HG03558 (cell line): ENCODE data around the gene IMMP2L.

ENCODE experiments used
- ATAC-seq: cut with Tn5 transposase; IDR thresholded peaks from one replicate; pipeline ENCODE4 v1.9.1; 2021; ENCODE audit warnings: moderate number of reproducible peaks; ENCODE audit not compliant: unreplicated experiment; ENCODE audit errors: extremely low read depth

IMMP2L gene

GRCh38 chr7:111137296-111138192 lies 424.7 kb downstream of the IMMP2L start:
- peak; percentile 60 for ATAC-seq

GRCh38 chr7:111132833-111133232 lies 429.5 kb downstream of the IMMP2L start:
- no peak for ATAC-seq

- ATAC-seq: no peak
Observed at GRCh38 chr7:111129435-111129834, 432.9 kb downstream of the IMMP2L start.

DNA sequence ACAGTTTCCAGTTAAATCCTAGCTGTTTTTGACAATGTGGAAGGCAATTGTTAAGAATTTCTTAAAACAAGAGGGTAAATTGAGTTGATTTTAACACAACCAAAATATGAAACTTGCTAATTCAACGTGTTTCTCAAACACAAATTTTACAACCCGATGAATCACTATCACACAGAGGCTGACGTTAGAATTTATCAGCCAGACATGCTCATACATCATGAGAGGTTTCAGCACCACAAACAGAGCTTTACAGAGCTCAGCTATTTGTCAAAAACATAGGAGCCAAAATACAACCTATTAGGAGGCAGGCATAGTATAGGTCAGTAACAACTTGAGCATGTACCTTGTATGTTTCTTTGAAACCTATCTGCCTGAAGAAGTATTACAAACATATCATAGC lies 435.3 kb downstream of the IMMP2L start:
- ATAC-seq: no peak

- no peak for ATAC-seq
Observed at GRCh38 chr7:111115966-111116365, 446.3 kb downstream of the IMMP2L start.

DNA sequence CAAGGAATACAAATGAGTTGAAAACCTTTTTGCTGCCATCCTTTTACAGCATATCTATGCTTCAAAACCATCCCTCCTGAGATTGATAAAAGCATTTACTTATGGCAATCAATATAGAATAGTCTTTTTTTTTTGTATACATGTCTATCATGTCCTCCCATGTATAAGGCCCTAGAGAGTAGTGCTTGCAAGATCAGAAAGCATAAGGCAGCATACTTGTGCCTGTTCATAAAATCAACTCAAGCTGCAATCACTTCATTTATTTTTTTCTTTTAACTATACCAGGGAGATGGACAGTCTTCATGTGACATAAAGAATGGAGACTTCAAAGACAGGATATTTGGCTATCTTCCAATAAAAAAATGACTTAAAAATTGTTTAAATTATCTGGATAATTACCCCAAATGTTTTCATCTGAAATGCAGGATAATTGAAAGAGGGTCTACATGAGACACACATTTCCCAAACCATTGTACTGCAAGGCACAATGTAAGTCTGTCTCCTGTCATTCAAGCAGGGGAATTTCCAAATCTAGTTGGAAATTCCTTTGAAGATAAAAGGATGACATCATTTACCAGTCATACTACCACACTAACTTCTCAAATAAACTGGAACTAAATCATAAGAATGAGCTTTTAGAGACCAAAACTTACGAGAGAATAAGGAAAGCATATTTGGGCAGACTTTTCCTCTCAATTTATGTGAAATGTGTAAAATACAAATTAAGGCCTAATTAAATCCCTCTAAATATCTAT lies 448.9 kb downstream of the IMMP2L start:
- no peak for ATAC-seq

DNA sequence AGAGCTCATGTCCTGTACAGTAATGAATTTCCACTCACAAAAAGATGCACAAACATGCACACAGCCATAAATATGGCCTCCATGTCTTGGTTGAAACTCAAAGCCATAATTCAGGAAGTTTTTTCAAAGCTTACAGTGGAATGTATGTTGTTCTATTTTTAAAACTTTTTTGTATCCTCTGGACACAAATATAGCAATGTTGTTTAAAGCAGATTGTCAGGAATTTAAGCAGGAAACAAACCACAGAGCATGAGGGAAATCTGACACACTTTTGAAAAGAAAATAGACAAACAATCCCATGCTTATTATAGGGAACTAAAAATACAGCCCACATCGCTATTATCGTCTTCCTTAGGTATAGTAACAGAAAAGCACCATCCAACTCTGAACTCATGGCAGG lies 449.9 kb downstream of the IMMP2L start:
- no peak for ATAC-seq

DNA sequence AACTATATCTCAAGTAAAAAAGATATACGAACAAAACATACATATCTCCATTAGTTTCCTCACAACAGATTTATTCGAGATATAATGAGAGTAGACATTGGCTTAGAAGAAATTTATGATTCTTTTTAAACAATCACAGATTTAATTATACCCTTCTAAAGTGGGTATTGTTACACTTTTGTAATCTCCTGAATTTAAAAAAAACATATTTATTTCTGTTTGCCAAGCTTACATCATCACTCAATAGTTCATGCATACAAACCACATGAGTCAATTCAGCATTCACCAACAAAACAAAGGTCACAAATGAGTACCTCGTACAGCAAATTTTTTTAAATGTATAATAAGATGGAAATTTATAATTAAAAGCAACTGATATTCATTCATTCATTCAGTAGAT lies 453.8 kb downstream of the IMMP2L start:
- ATAC-seq: no peak

DNA sequence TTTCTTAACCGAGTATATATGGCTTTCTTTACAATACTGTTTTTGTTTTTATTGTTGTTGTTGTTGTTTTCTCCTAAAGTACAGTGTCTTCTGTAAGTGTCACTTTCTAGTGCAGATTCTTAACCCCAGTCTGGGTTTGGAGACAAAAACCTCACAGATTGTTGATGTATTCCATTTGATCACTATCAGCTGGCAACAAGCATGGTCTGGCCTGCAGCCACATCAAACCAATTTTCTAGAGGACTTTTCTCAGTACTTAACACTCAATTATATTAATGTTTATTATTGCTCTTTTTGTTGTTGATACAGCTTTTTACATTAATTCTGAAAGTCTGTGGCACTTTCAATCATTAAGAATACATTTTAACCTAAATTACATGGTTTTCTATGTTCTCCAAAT lies 454.3 kb downstream of the IMMP2L start:
- no peak for ATAC-seq

- no peak for ATAC-seq
Observed at GRCh38 chr7:111107579-111107978, 454.7 kb downstream of the IMMP2L start.

GRCh38 chr7:111105269-111105668 lies 457.0 kb downstream of the IMMP2L start:
- no peak for ATAC-seq

GRCh38 chr7:111104710-111105109 lies 457.6 kb downstream of the IMMP2L start:
- no peak for ATAC-seq

DNA sequence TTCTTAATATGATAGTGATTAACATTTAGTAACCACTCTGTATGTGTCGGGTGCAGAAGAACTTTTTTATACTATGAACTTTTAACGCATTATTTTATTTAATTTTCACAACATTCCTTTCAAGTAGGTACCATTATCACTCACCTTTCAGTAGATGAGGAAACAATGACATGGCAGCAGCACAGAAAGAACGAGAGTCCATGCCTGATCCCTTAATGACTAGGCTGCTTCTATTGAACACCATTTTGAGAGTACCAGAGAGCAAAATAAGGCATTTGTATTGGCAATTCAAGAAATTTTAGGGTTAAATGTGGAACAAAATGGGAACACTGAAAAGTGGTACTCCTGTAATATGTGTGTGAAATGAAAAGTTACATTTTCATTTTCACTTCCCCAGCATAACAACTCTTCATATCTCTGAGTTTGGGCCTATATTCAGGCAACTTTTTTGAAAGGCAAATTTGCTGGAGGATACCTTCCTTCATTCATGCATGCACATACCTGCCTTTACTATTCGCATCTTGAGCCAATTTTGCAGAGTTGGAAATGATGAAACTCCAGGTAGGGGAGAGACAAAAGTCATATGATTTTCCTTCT lies 458.5 kb downstream of the IMMP2L start:
- peak; percentile 41 for ATAC-seq

DNA sequence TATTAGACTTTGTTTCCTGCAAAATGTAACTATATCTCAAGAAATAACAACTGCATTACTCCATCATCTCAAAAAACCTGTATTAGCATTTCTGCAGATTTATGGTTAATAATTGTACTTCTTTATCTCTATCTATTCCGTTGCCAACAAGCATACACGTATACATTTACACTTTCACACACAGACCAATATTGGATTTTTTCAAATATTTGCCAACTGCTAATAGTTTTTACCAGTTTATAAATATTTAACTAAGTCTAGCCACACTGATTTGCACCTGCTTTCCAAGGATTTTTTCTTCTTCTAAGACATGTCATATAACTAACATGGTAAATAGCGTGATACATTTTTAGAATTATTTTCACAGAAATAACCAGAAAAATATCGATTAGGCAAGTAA lies 459.2 kb downstream of the IMMP2L start:
- ATAC-seq: no peak

GRCh38 chr7:111101856-111102646 lies 460.2 kb downstream of the IMMP2L start:
- ATAC-seq: no peak

- no peak for ATAC-seq
Observed at GRCh38 chr7:111098926-111099250, 463.4 kb downstream of the IMMP2L start.

DNA sequence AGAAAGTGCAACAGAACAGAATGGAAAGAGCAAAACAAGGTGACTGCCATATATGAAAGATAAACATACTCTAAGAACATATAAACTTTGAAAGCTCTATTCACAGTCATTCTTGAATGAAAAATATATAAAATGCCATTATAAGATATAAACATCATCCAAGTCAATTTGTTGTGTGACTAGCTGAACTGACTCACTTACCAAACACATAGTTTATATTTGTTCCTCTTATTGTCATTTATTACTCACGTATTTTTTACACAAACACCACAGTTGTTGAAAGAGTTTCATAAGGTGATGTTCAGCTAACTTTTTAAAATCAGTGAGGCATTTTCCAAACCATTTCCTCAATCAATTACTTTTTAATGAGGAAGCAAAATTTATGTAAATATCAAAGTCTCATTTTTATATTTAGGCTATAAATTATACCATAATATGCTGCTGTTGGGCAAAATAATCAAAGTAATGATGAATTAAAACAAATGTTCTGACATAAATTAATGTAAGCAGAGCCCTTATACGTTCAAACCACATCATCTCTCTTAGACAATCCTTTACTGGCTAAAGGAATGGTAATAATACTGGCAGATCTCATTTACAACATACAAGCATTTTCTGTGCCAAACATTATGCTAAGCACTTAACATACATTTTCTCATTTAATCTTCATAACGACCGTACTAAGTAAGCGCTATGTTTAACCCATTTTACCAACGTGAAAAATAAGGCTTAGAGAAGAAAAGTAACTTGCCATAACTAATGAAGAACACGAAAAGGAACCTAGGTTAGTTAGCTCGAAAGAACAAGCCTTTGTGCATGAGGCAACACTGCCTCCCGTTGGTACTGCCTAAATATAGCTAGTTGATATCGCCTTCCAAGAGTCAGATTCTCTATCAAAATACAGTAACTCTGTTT lies 464.0 kb downstream of the IMMP2L start:
- no peak for ATAC-seq

DNA sequence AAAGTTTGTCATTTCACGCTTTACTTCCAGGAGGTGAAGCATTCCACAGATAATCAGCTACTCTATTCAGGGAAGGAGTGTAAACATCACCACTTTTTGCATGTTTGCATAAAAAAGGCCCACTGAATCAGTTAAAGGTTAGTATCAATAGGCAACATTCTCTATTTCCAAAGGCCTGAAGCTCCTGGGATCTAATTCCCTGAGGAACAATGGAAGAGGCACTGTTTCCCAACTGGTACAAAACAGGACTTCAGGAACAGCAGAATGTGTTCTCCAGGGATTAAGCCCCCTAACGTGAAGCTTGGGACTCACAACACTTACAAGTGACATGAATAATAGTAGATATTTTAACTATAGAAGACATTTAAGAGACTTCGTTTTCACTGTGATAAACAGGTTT lies 465.3 kb downstream of the IMMP2L start:
- no peak for ATAC-seq

DNA sequence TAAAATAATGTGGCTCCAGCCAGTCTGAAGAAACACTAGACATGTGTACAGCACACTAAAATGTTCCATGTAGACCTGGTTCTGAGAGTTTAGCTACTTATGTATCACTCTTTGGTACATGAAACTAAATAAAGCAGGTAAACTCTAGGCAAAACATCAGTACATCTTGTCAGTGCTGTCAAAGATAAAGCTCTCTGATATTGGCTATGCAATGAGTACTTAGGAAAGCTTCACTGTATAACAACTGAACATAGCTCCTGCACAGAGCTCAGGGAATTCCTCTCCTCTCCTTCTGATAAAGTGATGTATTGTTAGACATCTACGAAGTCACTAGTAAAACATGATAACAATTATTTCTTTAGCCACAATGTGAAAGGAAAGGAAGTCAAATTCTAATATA lies 467.9 kb downstream of the IMMP2L start:
- ATAC-seq: no peak
